ENCODE measurements around the gene SEC23B. TPM values are rescaled to one million over a fixed set of nuclear protein-coding genes. Genes with fewer than 3 reads are reported as not detected.

SEC23B gene
- total RNA-seq, 2 donors from 2014 or later, result 29.0 to 36.3 TPM

DNA sequence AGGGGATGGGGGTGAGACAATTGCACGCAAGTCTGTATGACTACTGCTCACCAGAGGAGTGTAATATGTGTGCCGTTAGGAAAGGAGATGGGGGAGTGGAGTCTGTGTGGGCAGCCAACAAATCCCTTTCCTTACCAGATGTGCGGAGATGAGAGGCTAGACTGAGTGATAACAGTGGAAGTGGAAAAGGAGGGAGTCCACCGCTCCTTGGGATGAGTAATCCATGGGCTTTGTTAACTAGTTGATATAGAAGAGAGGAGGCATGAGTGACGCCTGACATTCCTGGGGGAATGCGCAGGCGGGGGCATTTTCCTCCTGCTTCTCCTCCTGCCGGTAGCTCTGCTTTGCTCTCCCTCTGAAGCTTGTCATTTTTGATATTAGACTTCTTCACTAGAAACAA is 46.0 kb downstream of the SEC23B start:
- Histone ChIP-seq H3K27me3 (no peaks in the 10 kb centered on the region), H3K9me3 (no peaks in the 10 kb centered on the region), H3K4me1 (no peaks in the 10 kb centered on the region), H3K4me3 (no peak overlapping the region), H3K36me3 (replicated peaks in 1 of 2; ENCODE audit: insufficient read depth in 1 of 2, low read depth in 2 of 2) (peaks cover 12 to 59% of the 10 kb centered on the region in 2 donors), H3K27ac (no peak overlapping the region)
- intact Hi-C loops (cut with DNase I), result no loop called here
- DNase-seq (no peak), ATAC-seq (no peak)
- 93 to 94% methylated on average over 8 of the region's 8 CpGs for WGBS, 2 donors
- no peak for TF ChIP-seq POLR2A (IDR thresholded peaks at IDR 0.05)

DNA sequence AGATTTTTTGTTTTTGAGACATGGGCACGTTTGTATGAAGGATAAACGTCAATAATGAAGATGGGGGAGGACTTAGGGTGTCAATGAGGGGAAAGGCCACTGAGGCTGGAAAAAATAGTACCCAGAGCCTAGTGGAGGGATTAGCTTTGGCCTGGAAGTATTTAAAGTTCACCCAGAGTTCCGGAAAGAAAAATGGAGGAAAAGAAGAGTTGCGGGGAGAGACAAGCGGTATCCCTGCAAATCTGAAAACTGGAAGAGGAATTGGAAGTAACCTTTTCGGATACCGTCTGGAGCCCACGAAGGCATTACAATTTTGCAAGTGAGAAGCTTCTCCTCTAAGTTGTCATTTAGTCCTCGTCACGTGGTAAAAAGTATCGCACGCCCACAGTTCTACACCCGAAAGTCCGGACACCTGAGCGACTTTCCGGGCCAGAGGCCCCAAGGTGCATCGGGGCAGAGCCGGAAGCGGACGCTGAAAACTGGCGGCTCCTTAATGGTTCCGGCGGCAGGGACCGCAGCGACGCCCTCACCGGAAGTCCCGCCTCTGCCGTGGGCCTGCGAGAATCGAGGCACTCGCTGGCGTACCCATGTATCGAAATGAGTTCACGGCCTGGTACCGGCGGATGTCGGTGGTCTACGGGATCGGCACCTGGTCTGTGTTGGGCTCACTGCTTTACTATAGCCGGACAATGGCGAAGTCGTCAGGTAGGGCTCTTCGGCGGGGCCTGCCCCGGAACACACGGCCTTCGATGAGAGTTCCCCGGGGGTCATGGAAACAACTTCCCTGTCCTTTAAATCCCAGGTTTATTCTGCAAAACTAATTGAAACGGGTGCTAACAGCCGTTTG is 59.4 kb downstream of the SEC23B start, which contains the start of gene SMIM26:
Gene SMIM26 (plus strand): TSS at position 541 of the 847 bp plus-strand sequence. CDS start 47 bp downstream, at position 588.
- WGBS, 2 donors, result 0 to 1% methylated on average over 17 to 51 of the region's 51 CpGs
- Histone ChIP-seq H3K27ac (peak within 1 kb of the TSS; percentile 77 to 89 (median 87)), H3K4me3 (peak within 1 kb of the TSS; percentile 10 to 59), H3K4me1 (peaks cover 6% of the 10 kb centered on the region), H3K36me3 (replicated peaks in 1 of 2; ENCODE audit: insufficient read depth in 1 of 2, low read depth in 2 of 2) (peaks cover 4 to 6% of the 10 kb centered on the region in 2 donors), H3K9me3 (no peaks in the 10 kb centered on the region), H3K27me3 (no peaks in the 10 kb centered on the region)
- intact Hi-C loops (cut with DNase I), result no loop called here
- DNase-seq, result peak; percentile 92 to 95 (median 93)
- TF ChIP-seq, protein P1, sequence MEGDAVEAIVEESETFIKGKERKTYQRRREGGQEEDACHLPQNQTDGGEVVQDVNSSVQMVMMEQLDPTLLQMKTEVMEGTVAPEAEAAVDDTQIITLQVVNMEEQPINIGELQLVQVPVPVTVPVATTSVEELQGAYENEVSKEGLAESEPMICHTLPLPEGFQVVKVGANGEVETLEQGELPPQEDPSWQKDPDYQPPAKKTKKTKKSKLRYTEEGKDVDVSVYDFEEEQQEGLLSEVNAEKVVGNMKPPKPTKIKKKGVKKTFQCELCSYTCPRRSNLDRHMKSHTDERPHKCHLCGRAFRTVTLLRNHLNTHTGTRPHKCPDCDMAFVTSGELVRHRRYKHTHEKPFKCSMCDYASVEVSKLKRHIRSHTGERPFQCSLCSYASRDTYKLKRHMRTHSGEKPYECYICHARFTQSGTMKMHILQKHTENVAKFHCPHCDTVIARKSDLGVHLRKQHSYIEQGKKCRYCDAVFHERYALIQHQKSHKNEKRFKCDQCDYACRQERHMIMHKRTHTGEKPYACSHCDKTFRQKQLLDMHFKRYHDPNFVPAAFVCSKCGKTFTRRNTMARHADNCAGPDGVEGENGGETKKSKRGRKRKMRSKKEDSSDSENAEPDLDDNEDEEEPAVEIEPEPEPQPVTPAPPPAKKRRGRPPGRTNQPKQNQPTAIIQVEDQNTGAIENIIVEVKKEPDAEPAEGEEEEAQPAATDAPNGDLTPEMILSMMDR (IDR thresholded peaks at IDR 0.05), result no peak
- peak in 2 of 3 donors; percentile 72 to 73 for TF ChIP-seq POLR2A (IDR thresholded peaks at IDR 0.05)
- peak; percentile 99 for ATAC-seq

DNA sequence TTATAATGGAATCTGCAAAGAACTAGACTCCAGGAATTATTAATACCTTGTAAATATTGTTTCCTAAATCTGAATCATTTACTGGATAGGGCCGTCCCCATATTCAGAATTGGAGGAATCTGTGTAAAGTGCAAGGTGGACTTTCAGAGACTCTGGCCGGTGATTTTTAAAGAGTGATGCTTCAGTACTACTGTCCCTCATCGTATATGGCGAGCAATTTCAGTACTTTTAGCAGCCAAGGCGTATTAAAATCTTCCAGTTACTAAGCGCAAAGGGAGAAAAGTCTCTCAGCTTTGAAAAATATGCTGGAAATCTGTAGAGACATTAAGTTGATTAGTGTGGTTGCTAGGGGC is 60.0 kb downstream of the SEC23B start:
- Histone ChIP-seq H3K9me3 (no peaks in the 10 kb centered on the region), H3K4me1 (peaks cover 6% of the 10 kb centered on the region), H3K27me3 (no peaks in the 10 kb centered on the region), H3K36me3 (replicated peaks in 1 of 2; ENCODE audit: insufficient read depth in 1 of 2, low read depth in 2 of 2) (peaks cover 0 to 6% of the 10 kb centered on the region in 2 donors), H3K27ac (peak overlapping the region; percentile 77 to 89 (median 87)), H3K4me3 (peak overlapping the region; percentile 10 to 59)
- TF ChIP-seq, protein P1 (IDR thresholded peaks at IDR 0.05), result no peak
- TF ChIP-seq POLR2A (IDR thresholded peaks at IDR 0.05), result no peak
- DNase-seq, result no peak
- peak; percentile 18 for ATAC-seq
- intact Hi-C loops (cut with DNase I), result no loop called here
- 1% methylated on average over 6 of the region's 6 CpGs for WGBS, 2 donors

DNA sequence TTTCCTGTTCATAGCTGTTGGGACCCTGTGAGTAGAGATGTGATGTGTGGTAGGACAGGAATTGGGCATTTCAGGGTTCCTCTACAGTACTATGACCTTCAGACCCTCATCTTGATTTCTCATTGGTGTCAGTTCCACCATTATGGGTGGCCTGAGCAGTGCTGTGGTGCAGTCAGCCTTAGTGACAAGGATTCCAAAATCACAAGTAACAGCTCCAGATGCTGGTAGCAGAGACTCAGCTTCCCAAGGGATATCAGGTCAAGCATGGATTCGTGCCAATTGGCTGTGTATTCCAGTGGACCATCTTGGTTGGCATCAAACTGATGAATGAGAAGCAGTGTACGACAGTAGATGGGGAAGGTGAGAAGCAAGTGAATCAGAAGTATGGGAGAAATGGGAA is 63.3 kb downstream of the SEC23B start:
- H3K9me3 ChIP-seq, result no peaks in the 10 kb centered on the region
- H3K27me3 ChIP-seq, result no peaks in the 10 kb centered on the region
- TF ChIP-seq POLR2A (IDR thresholded peaks at IDR 0.05), result no peak
- TF ChIP-seq, protein P1 (IDR thresholded peaks at IDR 0.05), result no peak
- 92 to 94% methylated on average over 2 of the region's 2 CpGs for WGBS, 2 donors
- intact Hi-C loops (cut with DNase I), result no loop called here
- H3K36me3 ChIP-seq (replicated peaks in 1 of 2; ENCODE audit: insufficient read depth in 1 of 2, low read depth in 2 of 2), result peaks cover 0 to 4% of the 10 kb centered on the region in 2 donors
- no peak overlapping the region for H3K27ac ChIP-seq
- H3K4me3 ChIP-seq, result no peak overlapping the region
- peaks cover 6% of the 10 kb centered on the region for H3K4me1 ChIP-seq
- no peak for ATAC-seq
- no peak for DNase-seq

DNA sequence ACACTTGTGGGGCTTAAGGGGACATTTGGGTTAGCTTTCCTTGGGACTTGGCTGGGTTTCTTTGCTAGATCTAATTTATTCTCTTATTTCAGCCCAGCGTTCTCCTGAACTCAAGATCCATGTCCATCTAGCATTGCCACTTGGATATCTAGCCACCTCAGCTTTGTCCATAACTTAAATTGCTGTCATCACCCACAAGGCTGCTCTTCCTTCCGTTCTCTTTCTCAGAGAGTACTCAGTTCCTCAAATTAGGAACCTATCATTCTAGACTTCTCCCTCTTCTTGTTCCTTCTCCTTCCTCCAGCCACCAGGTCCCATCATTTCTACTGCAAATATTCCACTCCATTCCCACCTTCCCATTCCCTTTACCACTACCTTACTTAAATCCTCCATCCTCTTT is 63.8 kb downstream of the SEC23B start:
- H3K27me3 ChIP-seq, result no peaks in the 10 kb centered on the region
- peaks cover 0 to 4% of the 10 kb centered on the region in 2 donors for H3K36me3 ChIP-seq (replicated peaks in 1 of 2; ENCODE audit: insufficient read depth in 1 of 2, low read depth in 2 of 2)
- H3K4me3 ChIP-seq, result no peak overlapping the region
- ATAC-seq (no peak), DNase-seq (no peak)
- no peak overlapping the region for H3K27ac ChIP-seq
- intact Hi-C loops (cut with DNase I), result no loop called here
- WGBS, 2 donors, result 89 to 96% methylated on average over 2 of the region's 2 CpGs
- no peaks in the 10 kb centered on the region for H3K9me3 ChIP-seq
- TF ChIP-seq POLR2A (IDR thresholded peaks at IDR 0.05), result no peak
- H3K4me1 ChIP-seq, result peaks cover 2% of the 10 kb centered on the region

Data from body of pancreas (tissue), 4 donors.